Endothelial cell of umbilical vein (primary cell): ENCODE measurements around the gene SRD5A1. TPM values are rescaled to one million over a fixed set of nuclear protein-coding genes. Genes with fewer than 3 reads are reported as not detected.

Experiments used
- BruUV-seq: library from RNA; stranded (reverse); fragments of 400-500 nt; replicated peaks from 2 replicates; lab custom pipeline; 2021; lab: Mats Ljungman, UMichigan
- CTCF ChIA-PET: fragments of 300-600, 350-600 bp; sonication (Branson Sonifier 250); formaldehyde crosslinking; loops from one replicate; lab custom pipeline; 2021; ENCODE audit warnings: antibody characterized with exemption, inconsistent platforms; lab: Charles Lee
- POLR2A ChIA-PET: fragments of 300-600, 350-600 bp; sonication (Branson Sonifier 250); formaldehyde crosslinking; loops from one replicate; lab custom pipeline; 2021; ENCODE audit warnings: antibody characterized with exemption, inconsistent platforms; lab: Charles Lee
- DNase-seq: peaks from one replicate; pipeline ENCODE4 v3.0.0-alpha.2; 2011; ENCODE audit warnings: low read depth, low spot score
- FAIRE-seq: peaks from 2 replicates; lab custom pipeline; 2011; peaks lifted over from hg19 to GRCh38; lab: Jason Lieb, UNC
- H2AFZ ChIP-seq: 2 replicates; pipeline ENCODE4 v1.6.0; 2012; ENCODE audit warnings: low read depth, low read length, control low read depth, inconsistent platforms
- H3K27ac ChIP-seq: 2 replicates; pipeline ENCODE4 v1.5.1; 2011; ENCODE audit warnings: low read depth, mild to moderate bottlenecking, control low read depth, low read length, moderate library complexity; ENCODE audit not compliant: insufficient read depth
- H3K27me3 ChIP-seq, 2 experiments: 2 replicates each; pipeline versions ENCODE4 v1.6.0 to v1.6.1; 2011; ENCODE audit warnings: low read length in 2 of 2, mixed read lengths in 1 of 2; ENCODE audit not compliant: control insufficient read depth in 2 of 2, insufficient read depth in 2 of 2
- H3K36me3 ChIP-seq, 2 experiments: 2 replicates in 1 of 2; 3 replicates in 1 of 2; pipeline ENCODE4 v1.5.1; 2011; ENCODE audit warnings: low read length in 2 of 2, mild to moderate bottlenecking in 1 of 2, moderate library complexity in 1 of 2; ENCODE audit not compliant: control insufficient read depth in 2 of 2, insufficient read depth in 2 of 2; ENCODE audit errors: extremely low read depth in 1 of 2
- H3K4me1 ChIP-seq: 3 replicates; pipeline ENCODE4 v1.5.1; 2011; ENCODE audit warnings: mild to moderate bottlenecking, low read length; ENCODE audit not compliant: control insufficient read depth, insufficient read depth; ENCODE audit errors: extremely low read depth
- H3K4me2 ChIP-seq: 2 replicates; pipeline ENCODE4 v1.6.1; 2011; ENCODE audit warnings: low read length, control low read depth, mixed read lengths; ENCODE audit not compliant: insufficient read depth
- H3K4me3 ChIP-seq, 3 experiments: fragments of 200-600 bp in 1 of 3; sonication (generic), shearing (Covaris generic) in 1 of 3; replicated peaks in 1 of 3; 2 replicates each; pipeline ENCODE4 v1.5.1; 2011 to 2016; ENCODE audit warnings: control low read depth in 3 of 3, low read length in 3 of 3, mild to moderate bottlenecking in 2 of 3, inconsistent platforms in 1 of 3, low read depth in 1 of 3, moderate library complexity in 1 of 3; ENCODE audit not compliant: insufficient read depth in 1 of 3
- H3K79me2 ChIP-seq: 2 replicates; pipeline ENCODE4 v1.6.0; 2012; ENCODE audit warnings: low read length, inconsistent platforms; ENCODE audit not compliant: control insufficient read depth, insufficient read depth
- H3K9ac ChIP-seq: replicated peaks from 2 replicates; pipeline ENCODE3; 2011; ENCODE audit warnings: low read length, control low read depth; ENCODE audit not compliant: insufficient read depth; ENCODE audit errors: extremely low read depth
- H3K9me1 ChIP-seq: replicated peaks from 3 replicates; pipeline ENCODE4 v1.6.0; 2011; ENCODE audit warnings: mild to moderate bottlenecking, low read length; ENCODE audit not compliant: control insufficient read depth, insufficient read depth; ENCODE audit errors: extremely low read depth
- H3K9me3 ChIP-seq: replicated peaks from 2 replicates; pipeline ENCODE4 v1.5.1; 2012; ENCODE audit warnings: low read length, inconsistent platforms; ENCODE audit not compliant: control insufficient read depth, insufficient read depth
- H4K20me1 ChIP-seq: replicated peaks from 2 replicates; pipeline ENCODE3; 2011; ENCODE audit warnings: mild to moderate bottlenecking, low read length; ENCODE audit not compliant: control insufficient read depth, insufficient read depth; ENCODE audit errors: extremely low read depth
- EZH2 ChIP-seq: IDR thresholded peaks from 2 replicates; pipeline ENCODE4 v1.6.1; 2012; ENCODE audit warnings: borderline replicate concordance, low read depth, mild to moderate bottlenecking, moderate library complexity, low read length, inconsistent platforms; ENCODE audit not compliant: severe bottlenecking
- FOS ChIP-seq: IDR thresholded peaks from 2 replicates; pipeline ENCODE4 v1.6.1; 2011; ENCODE audit warnings: mild to moderate bottlenecking, low read length, moderate library complexity, borderline replicate concordance; ENCODE audit not compliant: insufficient read depth
- JUN ChIP-seq: IDR thresholded peaks from 2 replicates; pipeline ENCODE4 v1.6.1; 2011; ENCODE audit warnings: borderline replicate concordance, low read depth; ENCODE audit not compliant: insufficient read length, insufficient read depth
- POLR2A ChIP-seq: IDR thresholded peaks from 2 replicates; pipeline ENCODE4 v1.6.1; 2012; ENCODE audit warnings: low read depth, mild to moderate bottlenecking, control low read depth, low read length
- POLR2AphosphoS5 ChIP-seq: IDR thresholded peaks from 2 replicates; pipeline ENCODE4 v1.6.1; 2012; ENCODE audit warnings: low read depth, mild to moderate bottlenecking, control low read depth, low read length, moderate library complexity; ENCODE audit not compliant: insufficient read depth
- dilution Hi-C: fragments of 300-500 bp; cut with MboI; formaldehyde crosslinking; loops from one replicate; pipeline ENCODE4 v1.15.0; 2019; ENCODE audit warnings: low sequenced_read_pairs; ENCODE audit not compliant: extremely low pct_ligation_motif_present
- intact Hi-C: fragments of 100-400 bp; cut with micrococcal nuclease; formaldehyde crosslinking; loops from one replicate; pipeline ENCODE4 v1.10.0; 2022
- polyA plus RNA-seq, 4 experiments: library from polyadenylated mRNA; depleted of rRNA in 3 of 4; stranded (reverse) in 3 of 4; unstranded in 1 of 4; fragments of >200 nt; gene quantifications; 2 replicates each; pipeline versions ENCODE4 v1.2.1 to v1.2.3, GENCODE V29; 2011 to 2012; ENCODE audit warnings: missing spikeins in 1 of 4
- total RNA-seq: library from RNA; stranded (reverse); gene quantifications from 2 replicates; pipeline ENCODE4 v1.2.3, GENCODE V29; 2021
- TF ChIP-seq, protein P1 (sequence below), 2 donors: IDR thresholded peaks; 1 replicate in 1 of 2; 2 replicates in 1 of 2; pipeline ENCODE4 v1.5.1; 2011; ENCODE audit warnings: low read length in 2 of 2, mild to moderate bottlenecking in 2 of 2, moderate library complexity in 2 of 2, control low read depth in 1 of 2, inconsistent platforms in 1 of 2, low read depth in 1 of 2; ENCODE audit not compliant: insufficient read depth in 1 of 2; ENCODE audit errors: extremely low read depth in 1 of 2
- TF ChIP-seq, protein P2 (sequence below): IDR thresholded peaks from 2 replicates; pipeline ENCODE4 v1.6.1; 2011; ENCODE audit not compliant: insufficient read depth, insufficient read length

Gene SRD5A1
- total and polyA plus RNA-seq, 2 donors (not counting 3 experiments of a cell fraction or from before 2014, with no cell fraction given): 11.6 to 14.8 TPM

DNA sequence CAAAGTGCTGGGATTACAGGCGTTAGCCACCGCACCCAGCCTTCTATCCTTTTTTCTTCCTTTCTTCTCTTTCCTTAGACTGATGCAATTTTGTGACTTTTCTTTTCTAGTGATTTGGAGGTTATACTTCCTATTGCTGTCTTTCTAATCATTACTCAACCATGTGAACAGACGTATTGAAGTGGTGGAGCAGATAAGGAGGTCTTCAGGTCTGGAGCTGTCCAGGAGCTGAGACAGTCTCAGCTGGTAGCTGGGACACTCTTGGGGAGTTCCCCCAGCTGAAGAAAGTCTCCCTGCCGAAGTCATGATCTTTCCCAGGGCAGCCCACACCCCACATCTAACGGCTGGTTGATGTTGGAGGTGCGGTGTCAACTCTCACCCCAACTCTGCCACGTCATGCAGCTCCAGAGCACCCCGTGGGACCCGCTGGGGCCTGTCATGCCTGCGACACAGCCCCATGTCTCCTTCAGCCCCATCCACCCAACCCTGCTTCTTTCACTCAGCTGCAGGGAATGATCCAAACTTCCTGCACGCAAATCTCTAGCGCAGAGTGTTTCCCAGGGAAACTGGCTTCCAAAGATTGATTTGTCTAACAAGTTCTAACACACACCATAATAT lies 41.5 kb upstream of the SRD5A1 start:
- Histone ChIP-seq H3K4me1 (no peaks in the 10 kb centered on the region), H2AFZ (no peak overlapping the region), H3K9me3 (no peaks in the 10 kb centered on the region), H3K27me3 (no peaks in the 10 kb centered on the region), H4K20me1 (peaks cover 2% of the 10 kb centered on the region), H3K9me1 (no peaks in the 10 kb centered on the region), H3K9ac (no peak overlapping the region), H3K4me2 (no peak overlapping the region), H3K36me3 (peaks cover 0 to 6% of the 10 kb centered on the region in 2 experiments), H3K4me3 (no peak overlapping the region), H3K79me2 (no peaks in the 10 kb centered on the region), H3K27ac (no peak overlapping the region)
- ChIA-PET POLR2A (no interaction called here), CTCF (interaction anchor here (0.9 kb wide), 1 partner anchor 47 kb away, joined by 3 read pairs; no protein-coding TSS in a partner anchor)
- DNase-seq (no peak), FAIRE-seq (no peak)
- no peak for TF ChIP-seq EZH2
- no peak for TF ChIP-seq POLR2AphosphoS5
- TF ChIP-seq FOS: no peak
- TF ChIP-seq, protein P1, sequence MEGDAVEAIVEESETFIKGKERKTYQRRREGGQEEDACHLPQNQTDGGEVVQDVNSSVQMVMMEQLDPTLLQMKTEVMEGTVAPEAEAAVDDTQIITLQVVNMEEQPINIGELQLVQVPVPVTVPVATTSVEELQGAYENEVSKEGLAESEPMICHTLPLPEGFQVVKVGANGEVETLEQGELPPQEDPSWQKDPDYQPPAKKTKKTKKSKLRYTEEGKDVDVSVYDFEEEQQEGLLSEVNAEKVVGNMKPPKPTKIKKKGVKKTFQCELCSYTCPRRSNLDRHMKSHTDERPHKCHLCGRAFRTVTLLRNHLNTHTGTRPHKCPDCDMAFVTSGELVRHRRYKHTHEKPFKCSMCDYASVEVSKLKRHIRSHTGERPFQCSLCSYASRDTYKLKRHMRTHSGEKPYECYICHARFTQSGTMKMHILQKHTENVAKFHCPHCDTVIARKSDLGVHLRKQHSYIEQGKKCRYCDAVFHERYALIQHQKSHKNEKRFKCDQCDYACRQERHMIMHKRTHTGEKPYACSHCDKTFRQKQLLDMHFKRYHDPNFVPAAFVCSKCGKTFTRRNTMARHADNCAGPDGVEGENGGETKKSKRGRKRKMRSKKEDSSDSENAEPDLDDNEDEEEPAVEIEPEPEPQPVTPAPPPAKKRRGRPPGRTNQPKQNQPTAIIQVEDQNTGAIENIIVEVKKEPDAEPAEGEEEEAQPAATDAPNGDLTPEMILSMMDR (IDR thresholded peaks at IDR 0.05; ENCODE audit: extremely low read depth in 1 of 2, insufficient read depth in 1 of 2, low read depth in 1 of 2, low read length in 2 of 2): no peak
- TF ChIP-seq JUN: no peak
- TF ChIP-seq, protein P2, sequence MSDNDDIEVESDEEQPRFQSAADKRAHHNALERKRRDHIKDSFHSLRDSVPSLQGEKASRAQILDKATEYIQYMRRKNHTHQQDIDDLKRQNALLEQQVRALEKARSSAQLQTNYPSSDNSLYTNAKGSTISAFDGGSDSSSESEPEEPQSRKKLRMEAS: no peak
- no peak for TF ChIP-seq POLR2A
- BruUV-seq: no TSS peak
- intact Hi-C loops (no loop called here), dilution Hi-C loops (no loop called here)
